SU-DHL-6 (cell line): ENCODE results near the gene TNFAIP1.

Source experiments
- H2AFZ ChIP-seq: fragments of 200-600 bp; sonication (generic); 2 replicates; pipeline ENCODE4 v1.6.1; 2014; ENCODE audit warnings: low read depth, mild to moderate bottlenecking, moderate library complexity, mixed read lengths, antibody characterized with exemption, low read length; ENCODE audit not compliant: severe bottlenecking
- H3F3A ChIP-seq: fragments of 200-600 bp; shearing (Covaris generic); 2 replicates; pipeline ENCODE4 v1.6.0; 2016; ENCODE audit warnings: antibody characterized with exemption, mild to moderate bottlenecking; ENCODE audit not compliant: insufficient read depth
- H3K27ac ChIP-seq: fragments of 200-600 bp; sonication (generic); 2 replicates; pipeline ENCODE4 v1.5.1; 2016; ENCODE audit warnings: low read depth, mild to moderate bottlenecking, low read length, moderate library complexity, mixed read lengths
- H3K27me3 ChIP-seq: fragments of 200-600 bp; sonication (generic), shearing (Covaris generic); 2 replicates; pipeline ENCODE4 v1.6.0; 2014; ENCODE audit warnings: mild to moderate bottlenecking, low read length
- H3K36me3 ChIP-seq: fragments of 200-600 bp; sonication (generic); 2 replicates; pipeline ENCODE4 v1.6.1; 2014; ENCODE audit warnings: mild to moderate bottlenecking, low read length, mixed read lengths
- H3K4me2 ChIP-seq: fragments of 300-600, 200-600 bp; shearing (Covaris generic), sonication (generic); 2 replicates; pipeline ENCODE4 v1.6.0; 2014; ENCODE audit warnings: low read length, low read depth, mild to moderate bottlenecking; ENCODE audit not compliant: poor library complexity, severe bottlenecking
- H3K4me3 ChIP-seq: fragments of 200-600 bp; sonication (generic); 2 replicates; pipeline ENCODE4 v1.5.1; 2014; ENCODE audit warnings: antibody characterized with exemption, low read length, mild to moderate bottlenecking, mixed read lengths; ENCODE audit not compliant: insufficient read depth, poor library complexity, severe bottlenecking
- H3K79me2 ChIP-seq: fragments of 200-600 bp; sonication (generic); 2 replicates; pipeline ENCODE4 v1.6.1; 2014; ENCODE audit warnings: mild to moderate bottlenecking, low read length, moderate library complexity; ENCODE audit not compliant: insufficient read depth
- H3K9ac ChIP-seq: fragments of 200-600 bp; sonication (generic); 2 replicates; pipeline ENCODE4 v1.7.0; 2014; ENCODE audit warnings: mild to moderate bottlenecking, low read length
- H3K9me2 ChIP-seq: fragments of 200-600 bp; sonication (generic); replicated peaks from 2 replicates; pipeline ENCODE4 v1.6.1; 2014; ENCODE audit warnings: low read length; ENCODE audit not compliant: insufficient read depth
- H3K9me3 ChIP-seq: fragments of 200-600 bp; sonication (generic); 2 replicates; pipeline ENCODE4 v1.6.1; 2014; ENCODE audit warnings: low read length, mixed read lengths; ENCODE audit not compliant: insufficient read depth
- H4K20me1 ChIP-seq: fragments of 200-600 bp; sonication (generic); 2 replicates; pipeline ENCODE4 v1.6.1; 2014; ENCODE audit warnings: low read depth, mild to moderate bottlenecking, antibody characterized with exemption, low read length, moderate library complexity, mixed read lengths
- CTCF ChIP-seq: fragments of 200-600 bp; sonication (generic); IDR thresholded peaks from one replicate; pipeline ENCODE4 v1.5.1; 2017; ENCODE audit warnings: antibody characterized with exemption, mild to moderate bottlenecking, low read length, moderate library complexity; ENCODE audit not compliant: insufficient read depth, poor library complexity, severe bottlenecking
- EZH2phosphoT487 ChIP-seq: fragments of 200-600 bp; sonication (generic), shearing (Covaris generic); conservative IDR thresholded peaks from 2 replicates; pipeline ENCODE4 v1.6.1; 2018; ENCODE audit warnings: mild to moderate bottlenecking, antibody characterized with exemption, low read length, moderate library complexity, mixed read lengths

Gene TNFAIP1

DNA sequence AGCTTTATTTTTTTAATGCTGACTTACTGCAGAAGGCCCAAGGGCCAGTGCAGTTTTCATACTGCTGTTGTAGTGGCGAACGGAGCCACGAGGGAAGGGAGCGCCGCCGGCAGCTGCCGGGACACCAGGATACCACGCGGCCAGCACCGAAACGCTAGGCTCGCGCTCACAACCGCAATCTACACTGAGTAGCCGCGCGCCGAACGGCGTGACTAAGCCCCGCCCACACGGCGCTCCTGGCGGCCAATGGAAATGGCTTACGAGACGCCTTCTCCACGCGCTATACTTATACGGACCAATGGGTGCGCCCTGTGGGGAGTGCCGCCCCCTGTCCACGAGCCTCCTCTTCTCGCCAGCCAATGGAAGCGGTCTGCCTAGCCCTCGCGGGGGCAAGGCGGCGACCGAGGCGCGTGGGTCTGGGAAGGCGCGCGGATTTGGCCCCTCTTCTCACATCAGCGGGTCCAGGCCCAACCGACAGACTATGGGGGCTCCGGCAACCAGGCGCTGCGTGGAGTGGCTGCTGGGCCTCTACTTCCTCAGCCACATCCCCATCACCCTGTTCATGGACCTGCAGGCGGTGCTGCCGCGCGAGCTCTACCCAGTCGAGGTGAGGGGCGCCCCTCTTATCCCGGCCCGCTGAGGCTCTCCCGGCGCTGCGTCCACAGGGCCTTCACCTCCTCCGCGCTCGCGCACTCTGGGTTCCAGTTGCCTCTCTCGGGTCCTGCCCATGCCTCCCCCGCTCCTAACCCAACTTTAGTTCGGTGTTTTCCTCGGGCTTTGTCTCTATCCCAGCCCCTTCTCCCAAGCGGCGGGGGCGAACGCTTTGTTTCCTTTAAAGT is 16.6 kb upstream of the TNFAIP1 start, which contains the start of gene TMEM97:
Gene TMEM97 (plus strand): TSS at position 442 of the 839 bp plus-strand sequence. CDS start 40 bp downstream, at position 482.
- peaks cover 6% of the 10 kb centered on the region; the same call in 1 of the 2 replicates for H4K20me1 ChIP-seq
- no peaks in the 10 kb centered on the region for H3K36me3 ChIP-seq
- H3K4me2 ChIP-seq, result peak within 1 kb of the TSS; percentile 90
- H3K27me3 ChIP-seq, result no peaks in the 10 kb centered on the region
- peak within 1 kb of the TSS; percentile 91 for H3K9ac ChIP-seq
- H2AFZ ChIP-seq, result peak within 1 kb of the TSS; percentile 52
- H3K9me2 ChIP-seq, result no peaks in the 10 kb centered on the region
- H3K79me2 ChIP-seq, result peaks cover 50% of the 10 kb centered on the region
- H3K9me3 ChIP-seq, result no peaks in the 10 kb centered on the region
- peak within 1 kb of the TSS; percentile 92 for H3K4me3 ChIP-seq
- no peaks in the 10 kb centered on the region for H3F3A ChIP-seq
- TF ChIP-seq CTCF (no peak), EZH2phosphoT487 (no peak)
- H3K27ac ChIP-seq, result peak within 1 kb of the TSS; percentile 56

DNA sequence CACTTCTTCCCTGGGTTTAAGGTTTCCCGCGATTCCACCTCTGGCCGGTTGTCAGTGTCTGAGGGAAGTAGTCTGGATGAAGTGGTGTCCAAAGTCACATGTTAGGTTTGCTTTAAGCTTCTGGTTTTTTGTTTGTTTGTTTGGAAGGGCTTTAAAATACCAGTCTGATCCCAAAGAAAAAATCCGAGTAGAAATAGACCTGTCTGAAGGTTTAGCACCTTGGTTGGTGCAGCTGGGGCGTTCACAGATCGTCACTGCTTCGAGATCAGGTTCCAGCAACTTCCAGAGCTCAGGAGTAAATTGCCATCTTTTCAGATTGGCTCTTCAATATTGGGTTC is 16.0 kb upstream of the TNFAIP1 start:
- Histone ChIP-seq H4K20me1 (peaks cover 10% of the 10 kb centered on the region; the same call in 1 of the 2 replicates), H3F3A (no peaks in the 10 kb centered on the region), H3K27me3 (no peaks in the 10 kb centered on the region), H2AFZ (peak overlapping the region; percentile 43), H3K9me3 (no peaks in the 10 kb centered on the region), H3K36me3 (no peaks in the 10 kb centered on the region), H3K79me2 (peaks cover 56% of the 10 kb centered on the region), H3K9me2 (no peaks in the 10 kb centered on the region), H3K4me2 (peak overlapping the region; percentile 90), H3K27ac (peak overlapping the region; percentile 56), H3K9ac (peak overlapping the region; percentile 91), H3K4me3 (peak overlapping the region; percentile 92)
- TF ChIP-seq CTCF (no peak), EZH2phosphoT487 (no peak)

DNA sequence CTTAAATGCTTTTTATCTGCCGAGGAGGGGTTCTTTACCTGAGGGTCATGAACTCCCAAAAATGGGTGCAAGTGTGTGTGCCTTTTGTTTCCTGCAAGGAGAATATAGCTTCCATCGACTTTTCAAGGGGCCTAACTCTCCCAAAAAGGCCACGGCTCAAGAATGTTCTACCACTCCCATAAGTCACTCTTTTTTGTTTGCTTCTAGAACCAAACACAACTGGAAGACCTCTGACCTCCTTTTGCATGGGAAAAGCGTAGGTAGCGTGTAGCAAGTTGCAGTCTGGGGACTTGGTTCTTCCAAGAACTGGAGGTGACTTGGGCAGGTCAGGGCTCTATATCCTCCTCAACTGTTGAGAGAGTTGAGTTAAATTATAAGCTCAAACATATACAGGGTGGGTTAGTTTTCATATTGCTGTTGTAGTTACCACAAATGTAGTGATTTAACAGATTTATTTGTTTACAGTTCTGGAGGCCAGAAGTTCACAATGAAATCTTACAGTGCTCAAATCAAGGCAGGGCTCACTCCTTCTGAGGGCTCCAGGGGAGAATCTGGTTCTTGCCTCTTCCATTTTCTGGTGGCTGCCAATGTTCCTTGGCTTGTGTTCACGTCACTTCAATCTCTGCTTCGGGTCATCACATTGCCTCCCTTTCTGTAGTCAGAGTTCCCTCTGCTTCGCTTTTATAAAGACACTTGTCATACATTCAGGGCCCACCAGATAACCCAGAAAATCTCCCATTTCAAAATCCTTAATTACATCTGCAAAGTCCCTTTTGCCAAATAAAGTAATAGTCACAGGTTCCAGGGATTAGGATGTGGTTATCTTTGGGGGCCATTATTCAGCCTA is 15.1 kb upstream of the TNFAIP1 start:
- peak overlapping the region; percentile 56; the same call in 1 of the 2 replicates for H3K27ac ChIP-seq
- H2AFZ ChIP-seq, result no peak overlapping the region
- peak overlapping the region; percentile 92 for H3K4me3 ChIP-seq
- no peaks in the 10 kb centered on the region for H3K9me3 ChIP-seq
- TF ChIP-seq CTCF (no peak), EZH2phosphoT487 (no peak)
- peaks cover 65% of the 10 kb centered on the region for H3K79me2 ChIP-seq
- H3K9me2 ChIP-seq, result no peaks in the 10 kb centered on the region
- no peaks in the 10 kb centered on the region for H3K27me3 ChIP-seq
- H4K20me1 ChIP-seq, result peaks cover 10% of the 10 kb centered on the region; the same call in 1 of the 2 replicates
- H3K36me3 ChIP-seq, result no peaks in the 10 kb centered on the region
- no peaks in the 10 kb centered on the region for H3F3A ChIP-seq
- H3K9ac ChIP-seq, result peak overlapping the region; percentile 91
- peak overlapping the region; percentile 90 for H3K4me2 ChIP-seq
